K562 (cell line): ENCODE data around the gene IL20RB. TPM values are rescaled to one million over a fixed set of nuclear protein-coding genes. Genes with fewer than 3 reads are reported as not detected.

Experiments used
- ATAC-seq: fragments of 200-7000 bp; cut with Tn5 transposase; 3 replicates; pipeline ENCODE4 v1.9.1; 2020; ENCODE audit warnings: moderate library complexity
- BruUV-seq: library from RNA; stranded (reverse); fragments of 400-500 nt; replicated peaks from 2 replicates; lab custom pipeline; 2021; lab: Mats Ljungman, UMichigan
- CTCF ChIA-PET: fragments of 300-600 bp; formaldehyde crosslinking; extraction: SDS; loops from one replicate; lab custom pipeline; 2021; ENCODE audit warnings: low intra/inter-chr PET ratio; lab: Yijun Ruan, JAX
- POLR2A ChIA-PET: fragments of 300-600, 350-650 bp; sonication (Branson Sonifier 250); formaldehyde crosslinking; extraction: SDS; loops from one replicate; lab custom pipeline; 2021; ENCODE audit warnings: antibody characterized with exemption, inconsistent platforms; lab: Yijun Ruan, JAX
- DNase-seq, 4 experiments: peaks; one replicate each; pipeline versions ENCODE4 v3.0.0 to v3.0.0-alpha.2; 2011 to 2018; ENCODE audit warnings: low spot score in 3 of 4, mixed read lengths in 3 of 4; ENCODE audit errors: extremely low read depth in 1 of 4
- FAIRE-seq: peaks from 2 replicates; lab custom pipeline; 2011; peaks lifted over from hg19 to GRCh38; lab: Jason Lieb, UNC
- H2AFZ ChIP-seq: 2 replicates; pipeline ENCODE4 v1.6.0; 2011; ENCODE audit warnings: low read depth, low read length, control low read depth, inconsistent platforms
- H3K27ac ChIP-seq: fragments of 200-600 bp; 3 replicates; pipeline ENCODE4 v1.8.0; 2011; ENCODE audit warnings: low read depth, mild to moderate bottlenecking, control low read depth, inconsistent platforms, low read length, moderate library complexity, mixed read lengths; ENCODE audit errors: extremely low read depth
- H3K27me3 ChIP-seq, 2 experiments: fragments of 300-600 bp in 1 of 2; 2 replicates in 1 of 2; 3 replicates in 1 of 2; pipeline versions ENCODE4 v1.6.0 to v1.8.0; 2011; ENCODE audit warnings: inconsistent platforms in 2 of 2, low read length in 2 of 2, mild to moderate bottlenecking in 1 of 2, mixed read lengths in 1 of 2, moderate library complexity in 1 of 2; ENCODE audit not compliant: control insufficient read depth in 2 of 2, insufficient read depth in 2 of 2
- H3K36me3 ChIP-seq: fragments of 300-600 bp; 3 replicates; pipeline ENCODE4 v1.8.0; 2011; ENCODE audit warnings: mild to moderate bottlenecking, low read length, inconsistent platforms; ENCODE audit not compliant: control insufficient read depth, insufficient read depth
- H3K4me1 ChIP-seq, 2 experiments: fragments of 200-600 bp in 1 of 2; replicated peaks in 1 of 2; 2 replicates in 1 of 2; 3 replicates in 1 of 2; pipeline versions ENCODE4 v1.5.1 to v1.8.0; 2011; ENCODE audit warnings: inconsistent platforms in 2 of 2, low read length in 2 of 2, mild to moderate bottlenecking in 1 of 2, mixed read lengths in 1 of 2, moderate library complexity in 1 of 2; ENCODE audit not compliant: control insufficient read depth in 2 of 2, insufficient read depth in 2 of 2
- H3K4me2 ChIP-seq: 2 replicates; pipeline ENCODE4 v1.6.1; 2011; ENCODE audit warnings: low read length, control low read depth, inconsistent platforms, mixed read lengths; ENCODE audit not compliant: insufficient read depth
- H3K4me3 ChIP-seq: fragments of 200-600 bp; sonication (generic), shearing (Covaris generic); 2 replicates; pipeline ENCODE4 v1.5.1; 2016; ENCODE audit warnings: control low read depth, inconsistent platforms
- H3K79me2 ChIP-seq: fragments of 200-600 bp; 3 replicates; pipeline ENCODE4 v1.8.0; 2011; ENCODE audit warnings: low read length, inconsistent platforms; ENCODE audit not compliant: control insufficient read depth, insufficient read depth
- H3K9ac ChIP-seq, 2 experiments: 2 replicates each; pipeline versions ENCODE4 v1.6.0 to v1.6.1; 2011; ENCODE audit warnings: low read depth in 2 of 2, low read length in 2 of 2, control low read depth in 1 of 2, inconsistent platforms in 1 of 2, mild to moderate bottlenecking in 1 of 2, mixed read lengths in 1 of 2; ENCODE audit not compliant: insufficient read depth in 1 of 2
- H3K9me1 ChIP-seq: one replicate; pipeline ENCODE4 v1.6.0; 2011; ENCODE audit warnings: inconsistent platforms, mild to moderate bottlenecking, low read length, moderate library complexity; ENCODE audit not compliant: control insufficient read depth, insufficient read depth
- H3K9me3 ChIP-seq: replicated peaks from 2 replicates; pipeline ENCODE4 v1.5.1; 2011; ENCODE audit warnings: low read depth, low read length, inconsistent platforms; ENCODE audit not compliant: control insufficient read depth, insufficient read depth
- H4K20me1 ChIP-seq: replicated peaks from 2 replicates; pipeline ENCODE4 v1.6.1; 2011; ENCODE audit warnings: low read length, inconsistent platforms, mixed read lengths; ENCODE audit not compliant: control insufficient read depth, insufficient read depth
- ETV1 ChIP-seq: fragments of 450-650 bp; conservative IDR thresholded peaks from 2 replicates; pipeline ENCODE4 v1.6.1; 2016; ENCODE audit warnings: missing genetic modification characterization, control low read depth, low read depth, missing compliant biosample characterization
- HDAC6 ChIP-seq: IDR thresholded peaks from 2 replicates; pipeline ENCODE4 v1.6.1; 2012; ENCODE audit warnings: low read depth, mild to moderate bottlenecking, control low read depth, inconsistent platforms, low read length, moderate library complexity
- ZBED1 ChIP-seq: IDR thresholded peaks from 2 replicates; pipeline ENCODE4 v1.6.1; 2014
- ZNF217 ChIP-seq: sonication (generic); formaldehyde crosslinking; IDR thresholded peaks from 2 replicates; pipeline ENCODE4 v1.8.0; 2022; ENCODE audit warnings: mild to moderate bottlenecking, missing genetic modification reagents
- WGBS: fragments of 100-300 bp; shearing (Covaris generic); methylation state at CpG from one replicate; pipeline ENCODE4 v1.1.6; 2016; ENCODE audit warnings: low coverage, mixed read lengths; ENCODE audit not compliant: insufficient coverage; ENCODE audit errors: missing lambda C conversion rate; 5-methylcytosine and 5-hydroxymethylcytosine counted together
- in situ Hi-C: fragments of 300-500 bp; cut with MboI; formaldehyde crosslinking; loops from 4 replicates; pipeline ENCODE4 v1.15.0; 2018; ENCODE audit warnings: inconsistent platforms, mixed read lengths
- intact Hi-C: fragments of 100-400 bp; cut with micrococcal nuclease; formaldehyde crosslinking; loops from 2 replicates; pipeline ENCODE4 v1.14.2; 2022
- polyA plus RNA-seq, 8 experiments: library from polyadenylated mRNA; depleted of rRNA in 4 of 8; stranded (reverse) in 5 of 8; unstranded in 3 of 8; fragments of >200 nt; fragmentation: Nextera tagmentation in 2 of 8; fragmentation: Illumina TruSeq in 1 of 8; extraction: Ambion mirVana in 2 of 8; extraction: Trizol in 1 of 8; gene quantifications; 2 replicates each; pipeline versions ENCODE4 v1.2.1 to v1.2.3, GENCODE V29; 2011 to 2014; ENCODE audit warnings: inconsistent platforms in 1 of 8, missing spikeins in 1 of 8
- total RNA-seq, 7 experiments: library from RNA; depleted of rRNA in 6 of 7; stranded (reverse); fragments of >200 nt in 6 of 7; fragmentation: Illumina TruSeq in 2 of 7; extraction: Trizol in 2 of 7; gene quantifications; 2 replicates each; pipeline versions ENCODE4 v1.2.1 to v1.2.3, GENCODE V29; 2011 to 2021; ENCODE audit warnings: low replicate concordance in 1 of 7
- TF ChIP-seq, protein P1 (sequence below), 2 experiments: fragments of 150-350 bp in 1 of 2; IDR thresholded peaks; 2 replicates each; pipeline ENCODE4 v1.6.1; 2012 to 2016; ENCODE audit warnings: low read depth in 2 of 2, low read length in 2 of 2, mild to moderate bottlenecking in 1 of 2, moderate library complexity in 1 of 2
- TF ChIP-seq, protein P2 (sequence below): fragments of 450-650 bp; formaldehyde crosslinking; IDR thresholded peaks from 2 replicates; pipeline ENCODE4 v1.4.0; 2020; ENCODE audit warnings: mild to moderate bottlenecking, mixed read lengths

The IL20RB gene
- total and polyA plus RNA-seq, 9 of the 15 experiments (the other 6 are each of a cell fraction or from before 2014, with no cell fraction given): 0.77 to 9.9 (median 6.1) TPM

- BruUV-seq: no TSS peak
Measured at GRCh38 chr3:136979684-136980083, 21.9 kb downstream of the IL20RB start.

More at GRCh38 chr3:136979684-136980083, 21.9 kb downstream of the IL20RB start:
- no peaks in the 10 kb centered on the region for H3K36me3 ChIP-seq
- intact Hi-C loops (no loop called here), in situ Hi-C loops (no loop called here)
- no peak overlapping the region for H3K27ac ChIP-seq
- ChIA-PET POLR2A (no interaction called here), CTCF (no interaction called here)
- no peaks in the 10 kb centered on the region for H4K20me1 ChIP-seq
- H3K9ac ChIP-seq: no peak overlapping the region
- TF ChIP-seq HDAC6 (no peak), ETV1 (no peak), ZNF217 (CRISPR knock-in tag) (no peak), ZBED1 (no peak)
- TF ChIP-seq, protein P1, sequence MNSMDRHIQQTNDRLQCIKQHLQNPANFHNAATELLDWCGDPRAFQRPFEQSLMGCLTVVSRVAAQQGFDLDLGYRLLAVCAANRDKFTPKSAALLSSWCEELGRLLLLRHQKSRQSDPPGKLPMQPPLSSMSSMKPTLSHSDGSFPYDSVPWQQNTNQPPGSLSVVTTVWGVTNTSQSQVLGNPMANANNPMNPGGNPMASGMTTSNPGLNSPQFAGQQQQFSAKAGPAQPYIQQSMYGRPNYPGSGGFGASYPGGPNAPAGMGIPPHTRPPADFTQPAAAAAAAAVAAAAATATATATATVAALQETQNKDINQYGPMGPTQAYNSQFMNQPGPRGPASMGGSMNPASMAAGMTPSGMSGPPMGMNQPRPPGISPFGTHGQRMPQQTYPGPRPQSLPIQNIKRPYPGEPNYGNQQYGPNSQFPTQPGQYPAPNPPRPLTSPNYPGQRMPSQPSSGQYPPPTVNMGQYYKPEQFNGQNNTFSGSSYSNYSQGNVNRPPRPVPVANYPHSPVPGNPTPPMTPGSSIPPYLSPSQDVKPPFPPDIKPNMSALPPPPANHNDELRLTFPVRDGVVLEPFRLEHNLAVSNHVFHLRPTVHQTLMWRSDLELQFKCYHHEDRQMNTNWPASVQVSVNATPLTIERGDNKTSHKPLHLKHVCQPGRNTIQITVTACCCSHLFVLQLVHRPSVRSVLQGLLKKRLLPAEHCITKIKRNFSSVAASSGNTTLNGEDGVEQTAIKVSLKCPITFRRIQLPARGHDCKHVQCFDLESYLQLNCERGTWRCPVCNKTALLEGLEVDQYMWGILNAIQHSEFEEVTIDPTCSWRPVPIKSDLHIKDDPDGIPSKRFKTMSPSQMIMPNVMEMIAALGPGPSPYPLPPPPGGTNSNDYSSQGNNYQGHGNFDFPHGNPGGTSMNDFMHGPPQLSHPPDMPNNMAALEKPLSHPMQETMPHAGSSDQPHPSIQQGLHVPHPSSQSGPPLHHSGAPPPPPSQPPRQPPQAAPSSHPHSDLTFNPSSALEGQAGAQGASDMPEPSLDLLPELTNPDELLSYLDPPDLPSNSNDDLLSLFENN (IDR thresholded peaks at IDR 0.05; ENCODE audit: low read depth in 2 of 2, low read length in 2 of 2): no peak
- TF ChIP-seq, protein P2, sequence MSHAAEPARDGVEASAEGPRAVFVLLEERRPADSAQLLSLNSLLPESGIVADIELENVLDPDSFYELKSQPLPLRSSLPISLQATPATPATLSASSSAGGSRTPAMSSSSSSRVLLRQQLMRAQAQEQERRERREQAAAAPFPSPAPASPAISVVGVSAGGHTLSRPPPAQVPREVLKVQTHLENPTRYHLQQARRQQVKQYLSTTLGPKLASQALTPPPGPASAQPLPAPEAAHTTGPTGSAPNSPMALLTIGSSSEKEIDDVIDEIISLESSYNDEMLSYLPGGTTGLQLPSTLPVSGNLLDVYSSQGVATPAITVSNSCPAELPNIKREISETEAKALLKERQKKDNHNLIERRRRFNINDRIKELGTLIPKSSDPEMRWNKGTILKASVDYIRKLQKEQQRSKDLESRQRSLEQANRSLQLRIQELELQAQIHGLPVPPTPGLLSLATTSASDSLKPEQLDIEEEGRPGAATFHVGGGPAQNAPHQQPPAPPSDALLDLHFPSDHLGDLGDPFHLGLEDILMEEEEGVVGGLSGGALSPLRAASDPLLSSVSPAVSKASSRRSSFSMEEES: no peak
- H3K9me1 ChIP-seq: no peaks in the 10 kb centered on the region
- H3K27me3 ChIP-seq: no peaks in the 10 kb centered on the region
- H3K4me3 ChIP-seq: no peak overlapping the region
- no peak overlapping the region for H3K4me2 ChIP-seq
- no peak for DNase-seq
- no peak overlapping the region for H2AFZ ChIP-seq
- no peak for FAIRE-seq
- 16% methylated on average over 3 of the region's 3 CpGs for WGBS
- peaks cover 2% of the 10 kb centered on the region; the same call in 1 of the 2 replicates for H3K9me3 ChIP-seq
- no peaks in the 10 kb centered on the region for H3K79me2 ChIP-seq
- no peaks in the 10 kb centered on the region for H3K4me1 ChIP-seq
- no peak for ATAC-seq
